ENCODE results near the gene ERN1.

Gene ERN1

DNA sequence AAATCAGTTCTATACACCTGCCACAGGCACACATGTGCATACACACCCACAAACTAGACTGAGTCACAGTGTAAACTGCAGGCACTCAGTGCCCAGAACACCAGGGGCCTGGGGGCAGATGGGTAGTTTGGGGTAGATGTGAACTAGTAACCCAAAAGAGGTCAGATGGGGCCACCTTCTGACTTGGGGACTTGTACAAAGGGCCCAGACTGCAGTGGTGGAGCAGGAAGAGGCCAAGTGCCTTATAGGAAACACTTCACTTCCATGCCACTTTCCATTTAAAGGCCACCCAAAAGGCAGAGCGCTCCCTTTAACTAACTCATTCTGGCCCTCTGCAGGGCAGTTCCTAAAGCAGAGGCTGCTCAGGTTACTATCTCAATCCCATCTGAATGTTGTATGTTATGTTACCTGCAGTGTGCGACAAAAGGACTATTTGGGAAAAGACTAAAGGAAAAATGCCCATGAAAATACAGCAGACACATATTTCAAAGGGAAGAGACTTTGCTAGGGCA lies 27.8 kb upstream of the ERN1 start:
- no peak for DNase-seq

DNA sequence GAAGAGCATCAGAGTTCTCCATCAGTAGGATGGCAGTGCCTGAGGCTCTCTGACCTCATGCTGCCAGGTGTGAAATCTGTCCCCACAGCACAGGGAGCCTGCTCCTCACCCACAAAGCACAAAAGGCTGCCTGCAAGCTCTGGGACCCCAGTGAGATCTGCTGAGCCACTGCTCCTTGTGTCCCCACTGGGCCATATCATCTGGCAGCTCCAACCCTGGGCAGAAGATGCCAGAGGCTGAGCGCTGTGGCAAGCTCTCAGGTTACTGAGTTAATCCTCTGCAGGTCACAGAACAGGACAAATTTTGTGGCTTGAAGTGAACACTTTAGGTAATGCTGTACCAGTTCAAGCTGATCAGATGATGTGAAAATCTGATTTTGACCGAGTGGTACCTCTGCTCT lies 26.7 kb upstream of the ERN1 start:
- DNase-seq: no peak

DNA sequence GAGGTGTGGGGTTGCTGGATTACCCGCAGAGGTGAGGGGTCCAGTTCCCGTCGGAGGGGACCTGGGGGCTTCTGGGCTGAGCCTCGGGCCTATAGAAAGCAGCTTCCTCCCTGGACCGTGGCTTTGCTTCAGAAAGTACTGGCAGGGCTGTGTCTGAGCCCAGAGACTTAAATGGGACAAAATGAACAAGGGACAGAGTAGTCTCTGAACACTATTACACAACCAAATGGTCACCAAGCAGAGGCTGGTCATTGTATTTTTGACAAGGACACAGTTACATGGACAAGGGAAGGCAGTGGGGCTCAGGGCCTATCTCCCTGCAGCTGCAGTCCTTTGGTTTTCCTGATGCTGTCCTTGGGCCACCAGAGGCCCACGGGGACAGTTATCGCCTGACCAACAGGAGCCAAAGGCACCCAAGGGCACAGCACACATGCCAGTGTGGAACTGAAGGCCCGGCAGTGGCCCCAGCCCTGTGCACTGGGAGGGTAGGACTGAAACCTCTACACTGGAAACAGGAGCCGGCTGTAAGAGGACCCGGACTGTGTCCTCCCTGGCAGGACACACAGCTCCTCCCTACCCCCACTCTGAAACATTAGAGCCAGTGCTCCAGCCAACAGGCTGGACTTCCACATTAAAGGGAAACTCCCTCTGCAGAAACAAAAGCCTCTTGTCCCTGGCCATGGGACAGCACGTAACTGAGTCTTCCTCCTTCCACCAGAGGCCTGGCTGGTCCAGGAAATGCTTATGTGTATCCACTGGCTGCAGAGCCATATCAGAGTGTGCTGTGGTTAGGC lies 26.0 kb upstream of the ERN1 start:
- no peak for DNase-seq

DNA sequence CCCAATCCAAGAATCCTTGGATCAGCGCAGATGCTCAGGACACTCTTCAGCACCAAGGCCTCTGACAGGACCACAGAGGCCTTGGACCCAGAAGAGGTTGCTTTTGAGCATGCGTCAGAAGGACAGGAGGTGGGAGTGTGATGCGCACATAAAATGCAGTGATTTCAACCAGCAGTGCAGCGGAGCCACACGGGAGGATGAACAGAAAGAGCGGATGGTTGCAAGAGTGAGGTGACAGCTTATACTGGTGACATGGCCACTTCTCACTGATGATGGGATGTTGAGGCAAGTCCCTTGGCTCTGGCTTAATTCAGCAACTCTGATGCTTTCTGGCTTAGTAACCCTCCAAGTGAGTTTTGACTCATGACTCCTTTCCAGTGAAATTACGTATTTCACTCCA lies 25.2 kb upstream of the ERN1 start:
- DNase-seq: no peak

DNA sequence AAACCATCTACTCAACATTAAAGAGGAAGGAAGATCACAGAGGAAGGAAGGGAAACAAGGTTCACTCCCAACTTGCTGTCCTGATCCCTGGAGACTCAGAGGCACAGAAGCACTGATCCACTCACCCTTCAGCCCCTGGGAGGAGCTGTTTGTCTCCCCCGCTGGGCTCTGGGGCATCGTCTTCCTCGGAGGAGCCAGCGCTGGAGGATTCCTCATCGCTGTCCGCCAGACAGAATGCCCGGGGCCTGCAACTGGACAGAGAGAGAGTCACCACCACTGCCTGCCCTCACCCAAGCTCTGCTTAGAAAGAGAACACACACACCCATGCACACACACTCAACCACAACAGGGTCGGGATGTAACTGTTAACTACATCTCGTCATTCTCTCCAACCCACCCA lies 24.8 kb upstream of the ERN1 start:
- DNase-seq: no peak

DNA sequence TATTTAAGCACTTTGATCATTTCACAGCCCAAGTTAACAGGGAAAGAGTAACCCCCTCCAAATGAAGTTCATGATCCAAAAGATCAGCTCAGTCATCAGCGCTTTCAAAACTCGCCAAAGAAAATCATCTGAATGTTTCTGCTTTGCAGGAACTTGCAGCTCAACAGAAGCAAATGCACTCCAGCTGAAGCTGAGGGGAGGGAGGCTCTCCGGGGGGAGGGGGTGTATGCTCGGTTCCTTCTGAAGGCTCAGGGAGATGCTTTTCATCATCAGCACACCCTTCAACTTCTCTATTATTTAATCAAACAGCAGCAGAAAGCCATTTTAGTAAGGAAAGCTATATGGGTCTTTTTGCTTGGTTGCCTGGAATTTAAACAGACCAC lies 24.4 kb upstream of the ERN1 start:
- DNase-seq: no peak

DNA sequence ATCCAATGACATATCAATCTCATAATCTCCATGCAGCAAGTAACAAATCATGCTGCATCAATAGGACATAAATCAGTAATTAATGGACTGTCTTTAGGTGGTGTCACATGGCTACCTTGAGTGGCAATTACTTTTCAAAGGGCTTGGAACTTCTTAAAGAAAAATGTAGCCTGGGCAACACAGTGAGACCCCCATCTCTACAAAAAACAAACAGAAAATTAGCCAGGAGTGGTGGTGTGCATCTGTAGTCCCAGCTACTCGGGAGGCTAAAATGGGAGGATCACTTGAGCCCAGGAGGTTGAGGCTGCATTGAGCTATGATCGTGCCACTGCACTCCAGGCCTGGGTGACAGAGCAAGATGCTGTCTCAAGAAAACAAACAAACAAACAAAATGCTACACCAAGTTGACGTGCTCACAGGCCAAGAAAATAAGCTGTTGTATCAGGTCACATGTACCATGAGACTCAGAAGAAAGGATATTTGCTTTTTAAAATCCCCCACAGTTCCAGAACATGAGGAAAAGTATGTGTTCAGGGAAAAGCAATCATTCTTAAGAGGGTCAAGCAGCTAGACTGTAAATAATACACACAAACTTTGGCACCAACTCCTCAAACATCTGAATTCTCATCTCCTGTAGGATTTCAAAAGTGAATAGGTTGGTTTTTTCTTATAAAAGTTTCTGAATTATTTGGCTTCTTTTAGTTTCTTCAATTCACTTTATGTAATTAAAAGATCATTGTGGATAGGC lies 23.8 kb upstream of the ERN1 start:
- no peak for DNase-seq

DNA sequence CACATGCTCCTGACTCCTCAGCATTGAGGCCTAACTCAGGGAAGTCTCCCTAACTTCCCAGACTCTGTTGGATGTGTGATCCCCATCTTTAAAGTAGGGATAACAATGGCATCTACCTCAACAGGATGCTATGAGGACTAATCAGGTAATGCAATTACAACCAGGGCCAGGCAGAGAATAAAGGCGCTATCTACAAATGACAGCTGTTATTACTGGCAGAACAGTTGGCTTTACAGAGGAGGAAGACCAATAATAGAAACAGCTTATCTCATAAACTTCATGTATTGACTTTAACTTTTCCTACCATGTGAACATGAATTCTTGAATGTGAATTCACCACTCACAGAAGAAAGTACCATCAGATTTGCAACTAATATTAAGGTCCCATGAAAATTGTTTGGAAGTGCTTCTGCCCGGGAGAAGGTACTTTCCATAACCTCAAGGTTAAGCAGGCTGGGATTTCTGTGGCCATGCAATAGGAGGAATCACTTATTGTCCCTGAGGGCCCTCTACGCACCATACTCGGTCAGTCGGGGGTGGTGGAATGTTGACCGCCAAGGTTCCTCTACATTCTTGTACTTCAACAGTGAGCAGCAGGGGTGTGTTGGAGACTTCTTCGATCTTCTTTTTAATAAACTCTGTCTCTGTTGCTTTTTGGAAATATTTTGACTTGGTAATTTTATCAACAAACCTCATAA lies 22.6 kb upstream of the ERN1 start:
- no peak for DNase-seq

DNA sequence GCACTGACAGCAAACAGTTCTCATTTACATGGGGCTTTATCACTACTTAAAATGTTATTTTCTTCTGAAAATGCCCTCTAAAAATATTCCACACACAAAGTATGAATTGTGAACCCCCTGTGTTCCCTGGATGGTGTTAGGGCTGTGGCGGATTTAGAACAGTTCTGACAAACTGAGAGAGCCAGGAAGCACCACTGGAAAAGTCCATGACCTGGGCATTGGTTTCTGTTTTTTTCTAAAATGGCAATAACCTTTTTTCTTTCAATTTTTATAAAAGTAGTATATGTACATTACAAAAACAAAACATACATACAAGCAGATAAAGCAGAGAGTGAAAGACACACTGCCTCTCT lies 21.0 kb upstream of the ERN1 start:
- DNase-seq: no peak

DNA sequence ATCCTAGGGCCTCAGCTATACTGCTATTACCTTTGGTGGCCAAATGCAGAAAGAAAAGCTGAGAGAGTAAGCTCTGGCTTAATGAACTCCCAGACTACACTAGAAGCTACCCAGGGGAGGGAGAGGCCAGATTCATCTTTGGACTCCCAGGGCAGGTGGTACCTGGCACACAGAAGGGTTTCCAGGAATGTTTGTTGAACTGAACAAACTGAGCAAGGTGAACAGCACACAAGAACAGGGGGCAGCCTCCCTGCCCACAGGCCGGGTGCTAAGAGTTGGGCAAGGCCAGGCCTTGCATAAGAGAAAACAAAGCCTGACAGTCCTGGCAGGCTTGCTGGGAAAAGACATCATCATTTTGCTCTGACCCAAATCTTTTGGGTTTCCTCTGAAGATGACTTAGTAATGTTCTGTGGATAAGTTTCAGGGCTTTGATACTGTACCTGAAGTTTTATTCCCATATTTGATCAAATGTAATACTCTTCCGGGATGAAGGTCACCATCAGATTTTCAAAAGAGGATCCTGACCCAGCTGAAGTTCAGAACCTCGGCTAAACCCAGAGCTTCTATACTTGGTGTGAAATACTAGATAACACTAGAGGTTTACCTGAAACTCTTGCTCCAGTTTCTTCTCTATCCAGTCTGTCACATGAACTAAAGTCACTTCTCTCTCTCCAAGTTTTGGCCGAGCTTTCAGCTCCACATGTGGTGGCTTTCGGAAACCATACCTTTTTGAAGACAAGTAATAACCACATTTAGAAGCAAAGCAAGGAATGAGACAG lies 20.5 kb upstream of the ERN1 start:
- peak; percentile 22 for DNase-seq

DNA sequence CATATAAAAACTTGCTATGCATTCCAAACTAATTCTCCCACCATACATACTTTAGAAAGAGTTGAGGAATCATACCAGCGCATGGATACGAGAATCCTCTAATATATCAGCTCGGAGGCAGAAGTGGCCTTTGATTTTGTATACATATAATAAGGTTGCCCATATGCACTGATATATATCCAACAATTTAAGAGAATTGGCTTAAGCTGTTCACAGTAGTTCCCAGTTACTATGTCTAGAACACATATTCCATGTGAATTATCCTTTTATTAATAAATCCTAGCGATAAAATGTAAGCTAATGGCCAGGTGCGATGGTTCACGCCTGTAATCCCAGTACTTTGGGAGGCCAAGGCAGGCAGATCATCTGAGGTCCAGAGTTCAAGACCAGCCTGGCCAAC lies 19.3 kb upstream of the ERN1 start:
- no peak for DNase-seq

DNA sequence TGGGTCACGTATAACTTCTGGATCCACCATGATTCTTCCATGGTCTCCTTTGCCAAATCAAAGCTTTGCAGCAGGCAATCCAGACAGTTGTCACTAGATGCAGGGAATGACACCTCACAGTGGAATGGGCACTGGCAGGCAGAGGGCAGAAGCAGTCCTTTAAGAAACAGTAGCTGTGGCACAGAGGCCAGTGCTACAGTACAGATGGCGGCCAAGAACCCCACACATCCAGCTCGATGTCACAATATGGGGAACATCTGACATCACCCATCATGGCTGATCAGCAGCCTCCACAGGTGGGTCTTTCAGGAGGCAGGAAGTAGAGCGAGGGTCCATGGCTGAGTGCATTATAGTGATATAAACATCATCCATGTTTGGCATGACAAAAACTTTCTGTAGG lies 18.8 kb upstream of the ERN1 start:
- DNase-seq: peak; percentile 71

DNA sequence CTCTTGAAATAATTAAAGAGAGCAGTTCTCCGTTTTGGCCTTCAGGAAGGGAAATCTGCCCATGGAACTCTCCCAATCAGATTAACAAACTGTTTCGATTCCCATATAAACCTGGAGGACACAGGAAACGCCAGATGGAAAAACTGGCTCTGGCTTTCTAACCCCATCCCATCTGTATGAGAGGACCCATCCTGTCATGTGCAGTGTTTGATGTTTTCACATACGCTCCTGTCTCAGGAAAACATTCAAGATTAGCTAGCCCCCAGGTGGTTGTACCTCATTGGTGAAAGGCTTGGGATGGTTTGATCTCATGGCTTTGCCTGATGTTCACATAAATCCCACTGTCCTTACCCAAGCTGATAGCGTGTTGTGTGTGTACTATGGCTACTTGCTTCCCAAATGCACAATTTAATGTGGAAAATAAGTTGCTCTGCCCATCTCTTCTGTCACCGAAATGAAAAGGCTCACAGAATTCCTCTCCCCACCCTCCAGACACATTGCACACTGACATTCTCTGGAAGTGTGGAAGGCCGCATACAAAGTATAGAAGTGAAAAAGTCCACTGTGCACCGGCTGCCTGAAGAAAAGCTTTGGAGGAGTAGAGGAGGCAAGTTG lies 18.2 kb upstream of the ERN1 start:
- peak; percentile 39 for DNase-seq

DNA sequence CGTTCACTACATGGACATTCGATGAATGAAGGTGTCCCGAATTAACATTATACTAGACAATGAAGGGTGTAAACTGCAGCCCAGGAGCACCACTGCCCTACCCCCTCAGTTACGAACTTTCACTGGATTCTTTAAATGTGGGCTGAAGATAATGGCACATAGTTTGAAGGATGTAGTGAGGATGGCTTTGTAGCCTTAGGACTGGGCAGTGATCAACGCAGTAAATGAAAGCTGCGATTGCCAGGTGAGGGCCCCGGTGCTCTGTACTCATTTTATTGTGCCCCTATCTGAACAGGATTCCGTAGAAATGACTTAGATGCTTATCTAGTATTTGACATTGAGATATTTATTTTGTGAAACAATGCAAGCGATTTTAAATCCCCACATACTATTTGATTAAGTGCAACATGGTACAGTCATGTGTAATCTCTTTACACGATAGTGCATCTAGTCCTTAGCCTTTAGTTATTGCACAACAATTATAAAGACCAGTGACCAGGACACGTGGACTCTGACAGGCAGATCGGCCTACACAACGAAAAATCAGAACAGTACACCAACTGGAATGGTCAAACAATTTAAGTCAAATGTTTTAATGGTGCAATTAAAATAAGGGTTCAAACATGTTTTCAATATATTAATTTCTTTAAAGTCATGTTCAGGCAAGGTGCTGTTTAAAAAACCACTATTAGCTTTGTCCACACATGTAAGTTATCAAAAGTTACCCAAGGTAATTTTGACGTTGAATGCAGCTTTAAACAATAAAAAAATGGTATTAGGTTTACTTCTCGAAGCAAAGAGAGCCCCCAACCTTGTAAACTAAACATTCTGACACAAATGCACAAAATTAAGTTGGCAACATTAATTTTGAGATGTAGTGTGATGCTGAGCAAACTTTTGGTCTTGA lies 17.4 kb upstream of the ERN1 start:
- DNase-seq: peak; percentile 65

DNA sequence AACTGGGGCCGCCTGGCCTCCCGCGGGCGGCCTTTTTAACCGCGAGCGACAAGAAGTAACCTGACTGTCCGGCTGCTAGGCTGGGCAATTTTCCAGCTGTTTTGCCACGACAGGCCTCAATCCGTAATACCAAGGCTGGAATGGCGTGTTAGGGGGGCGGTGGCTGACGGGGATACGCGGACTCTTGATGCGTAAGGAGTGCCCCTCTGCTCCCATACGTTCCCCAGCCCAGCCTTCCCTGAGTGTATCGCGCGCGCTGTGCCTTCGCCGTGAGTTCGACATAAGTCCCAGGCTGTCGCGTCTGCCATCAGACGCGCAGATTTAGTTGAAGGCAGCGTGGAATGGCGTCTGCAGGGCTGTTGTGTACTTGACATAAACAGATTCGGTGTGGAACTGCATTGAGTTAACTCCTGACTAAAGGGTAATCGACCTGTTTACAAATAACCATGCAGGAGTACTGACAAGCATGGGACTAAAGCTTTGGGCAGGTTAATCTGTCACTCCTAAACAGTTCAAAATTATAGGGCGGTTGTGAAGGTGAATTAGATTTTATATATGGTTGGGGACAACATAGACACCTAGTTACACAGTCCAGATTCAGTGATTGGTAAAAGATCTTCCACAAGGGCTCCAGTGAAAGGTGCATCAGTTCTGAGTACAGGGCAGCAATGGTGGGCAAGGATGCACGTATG lies 16.6 kb upstream of the ERN1 start:
- DNase-seq: peak; percentile 40

DNA sequence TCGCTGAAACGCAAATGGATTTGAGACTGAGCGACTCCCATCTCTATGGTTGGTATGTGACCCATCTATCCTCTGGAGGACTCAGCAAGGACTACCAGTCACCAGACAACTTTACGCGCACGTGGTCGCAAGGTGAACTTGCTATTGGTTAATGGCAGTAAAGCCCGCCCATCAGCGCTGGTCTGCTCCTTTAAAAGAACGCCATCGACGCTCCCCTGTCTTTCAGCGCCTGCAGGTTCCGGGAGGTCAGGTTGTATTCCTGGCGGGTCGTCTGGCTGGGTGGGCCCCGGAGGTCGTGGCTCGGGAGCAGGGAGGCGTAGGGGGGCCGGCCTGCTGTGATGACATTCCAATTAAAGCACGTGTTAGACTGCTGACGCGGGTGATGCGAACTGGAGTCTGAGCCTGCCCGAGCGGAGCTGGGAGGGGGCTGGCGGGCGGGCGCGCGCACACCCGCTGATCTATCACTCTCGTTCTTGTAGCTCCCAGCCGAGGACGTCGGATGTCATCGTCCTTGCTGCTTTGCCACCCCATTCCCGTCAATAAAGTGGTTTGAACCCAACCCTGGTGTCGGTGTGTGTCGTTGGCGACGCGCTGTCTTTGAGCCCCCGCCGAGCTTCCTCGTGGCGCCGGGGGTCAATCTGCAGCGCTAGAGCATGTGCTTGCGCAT lies 15.9 kb upstream of the ERN1 start:
- DNase-seq: peak; percentile 99

DNA sequence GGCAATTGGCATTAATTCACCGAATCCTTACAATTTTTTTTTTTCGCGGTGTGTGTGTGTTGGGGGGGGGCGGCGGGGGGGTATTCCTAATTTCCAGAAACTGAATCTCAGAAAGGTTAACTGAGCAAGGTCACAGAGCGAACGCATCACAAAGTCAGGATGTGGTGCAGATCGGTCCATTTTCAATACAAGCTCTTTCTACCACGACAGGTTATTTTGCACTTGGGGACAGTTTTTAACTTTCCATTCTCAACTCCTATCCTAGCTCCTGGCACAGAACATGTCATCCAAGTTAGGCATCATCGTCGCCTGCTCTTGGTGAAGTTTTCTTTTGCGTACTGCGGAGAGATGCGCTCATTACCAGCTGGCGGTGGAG lies 15.4 kb upstream of the ERN1 start:
- no peak for DNase-seq

DNA sequence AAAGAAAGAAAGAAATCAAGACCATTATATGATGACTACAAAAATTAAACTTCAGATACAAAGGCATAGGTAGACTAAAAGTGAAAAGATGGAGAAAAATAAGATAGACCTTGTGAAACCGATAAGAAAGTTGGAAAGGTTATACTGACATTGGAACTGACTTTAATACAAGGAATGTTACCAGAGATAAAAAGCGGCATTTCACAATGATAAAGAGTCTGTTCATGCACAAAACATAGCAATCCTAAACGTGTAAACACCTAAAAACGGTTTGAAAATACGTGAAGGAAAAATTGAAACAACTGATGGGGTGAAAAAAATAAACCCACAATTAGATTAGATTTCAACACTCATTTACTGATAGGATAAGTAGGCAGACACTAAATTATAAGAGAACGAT lies 9.6 kb upstream of the ERN1 start:
- no peak for DNase-seq

DNA sequence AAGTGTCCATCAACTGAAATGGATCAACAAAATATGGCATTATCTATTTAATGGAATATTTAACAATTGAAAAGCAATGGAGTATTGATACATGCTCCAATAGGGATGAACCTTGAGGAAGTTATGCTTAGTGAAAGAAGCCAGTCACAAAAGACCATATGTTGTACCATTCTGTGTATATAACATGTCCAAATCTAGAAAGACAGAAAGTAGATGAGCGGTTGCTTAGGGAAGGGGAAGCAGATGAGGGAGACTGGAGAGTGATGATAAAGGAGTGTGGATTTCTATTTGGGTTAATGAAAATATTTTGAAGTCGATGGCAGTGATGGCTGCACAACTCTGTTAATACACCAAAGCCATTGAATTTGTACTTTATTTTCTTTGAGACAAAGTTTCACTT lies 8.5 kb upstream of the ERN1 start:
- no peak for DNase-seq

DNA sequence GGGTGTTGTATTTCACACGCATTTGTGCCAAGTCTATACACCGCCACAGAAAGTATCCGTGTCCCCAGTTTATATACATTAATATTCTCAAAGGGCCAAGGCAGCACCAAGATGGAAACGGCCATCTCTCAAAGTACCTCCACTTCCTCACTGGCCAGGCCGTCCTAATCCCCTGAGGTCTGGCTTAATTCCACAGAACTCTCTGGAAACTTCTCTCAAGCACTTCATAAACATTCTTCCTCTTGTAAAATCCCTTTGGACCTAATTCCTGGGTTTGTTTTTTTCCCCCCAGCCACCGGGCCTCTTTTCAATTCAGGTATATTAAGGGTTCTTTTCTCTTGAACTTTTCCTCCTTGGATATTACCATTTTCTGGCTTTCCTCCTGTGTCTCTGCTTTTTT lies 5.1 kb upstream of the ERN1 start:
- DNase-seq: no peak
